Common myeloid progenitor, CD34-positive (primary cell): ENCODE data around the gene DKK3.

Experiments used
- CTCF ChIA-PET: fragments of 350-600 bp; sonication (Branson Sonifier 250); formaldehyde crosslinking; loops from one replicate; lab custom pipeline; 2021; ENCODE audit warnings: antibody characterized with exemption; lab: Charles Lee
- POLR2A ChIA-PET: fragments of 350-600 bp; sonication (Branson Sonifier 250); formaldehyde crosslinking; loops from one replicate; lab custom pipeline; 2021; ENCODE audit warnings: antibody characterized with exemption; lab: Charles Lee
- DNase-seq, 3 donors: peaks; one replicate each; pipeline versions ENCODE4 v3.0.0 to v3.0.0-alpha.2; 2013
- H3K27ac ChIP-seq, 2 experiments: 1 replicate in 1 of 2; 2 replicates in 1 of 2; pipeline ENCODE4 v1.7.0; 2013; ENCODE audit warnings: inconsistent platforms in 2 of 2, low read length in 2 of 2, mild to moderate bottlenecking in 2 of 2, low read depth in 1 of 2, moderate library complexity in 1 of 2; ENCODE audit not compliant: severe bottlenecking in 2 of 2, insufficient read depth in 1 of 2, poor library complexity in 1 of 2
- H3K27me3 ChIP-seq, 5 experiments: replicated peaks in 2 of 5; 1 replicate in 3 of 5; 2 replicates in 2 of 5; pipeline versions ENCODE4 v1.6.1 to v1.7.0; 2013; ENCODE audit warnings: low read length in 4 of 5, mild to moderate bottlenecking in 2 of 5, moderate library complexity in 2 of 5, inconsistent platforms in 1 of 5; ENCODE audit not compliant: insufficient read depth in 5 of 5, control insufficient read depth in 4 of 5
- H3K36me3 ChIP-seq, 4 experiments: 1 replicate in 2 of 4; 2 replicates in 2 of 4; pipeline versions ENCODE4 v1.6.1 to v1.7.0; 2013; ENCODE audit warnings: low read length in 3 of 4, control low read depth in 1 of 4, mild to moderate bottlenecking in 1 of 4; ENCODE audit not compliant: control insufficient read depth in 4 of 4, insufficient read depth in 4 of 4
- H3K4me1 ChIP-seq, 4 experiments: 1 replicate in 3 of 4; 2 replicates in 1 of 4; pipeline versions ENCODE4 v1.6.1 to v1.7.1; 2013; ENCODE audit warnings: low read length in 3 of 4, mild to moderate bottlenecking in 3 of 4, control low read depth in 1 of 4, inconsistent platforms in 1 of 4, moderate library complexity in 1 of 4; ENCODE audit not compliant: control insufficient read depth in 4 of 4, insufficient read depth in 4 of 4; ENCODE audit errors: control extremely low read depth in 1 of 4
- H3K4me3 ChIP-seq, 7 experiments: 1 replicate in 4 of 7; 2 replicates in 3 of 7; pipeline versions ENCODE4 v1.5.1 to v1.7.0; 2013; ENCODE audit warnings: mild to moderate bottlenecking in 7 of 7, low read length in 6 of 7, moderate library complexity in 6 of 7, inconsistent platforms in 2 of 7, low read depth in 2 of 7, control low read depth in 1 of 7; ENCODE audit not compliant: insufficient read depth in 4 of 7, control insufficient read depth in 1 of 7; ENCODE audit errors: extremely low read depth in 1 of 7
- H3K9me3 ChIP-seq, 5 experiments: 1 replicate in 4 of 5; 2 replicates in 1 of 5; pipeline versions ENCODE4 v1.6.1 to v1.7.1; 2013; ENCODE audit warnings: low read length in 4 of 5, mild to moderate bottlenecking in 2 of 5, inconsistent platforms in 1 of 5, low read depth in 1 of 5, moderate library complexity in 1 of 5; ENCODE audit not compliant: control insufficient read depth in 4 of 5, insufficient read depth in 2 of 5; ENCODE audit errors: control extremely low read depth in 1 of 5
- WGBS: methylation state at CpG from one replicate; pipeline ENCODE4 v1.1.5; 2013; ENCODE audit not compliant: insufficient coverage; 5-methylcytosine and 5-hydroxymethylcytosine counted together

The DKK3 gene

DNA sequence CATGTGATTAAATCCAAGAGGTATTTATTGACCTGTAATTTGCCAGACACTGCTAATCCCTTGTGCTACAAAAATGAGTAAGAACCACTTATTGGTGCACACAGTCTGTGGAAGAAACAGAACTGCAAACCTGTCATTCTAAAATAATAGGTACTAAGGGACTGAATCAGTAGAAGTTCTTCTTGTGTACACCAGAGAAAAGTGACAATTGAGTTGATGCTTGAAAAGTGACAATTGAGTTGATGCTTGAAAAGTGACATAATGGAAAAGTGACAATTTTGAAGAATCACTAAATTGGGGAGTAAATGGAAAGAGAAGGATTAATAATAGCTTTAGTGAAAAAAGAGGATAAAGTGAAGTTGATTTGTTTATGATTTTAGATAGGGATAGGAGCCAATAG lies 56.4 kb downstream of the DKK3 start:
- peaks cover 24 to 86% (median 43%) of the 10 kb centered on the region in 4 experiments for H3K36me3 ChIP-seq
- no peaks in the 10 kb centered on the region for H3K4me1 ChIP-seq

DNA sequence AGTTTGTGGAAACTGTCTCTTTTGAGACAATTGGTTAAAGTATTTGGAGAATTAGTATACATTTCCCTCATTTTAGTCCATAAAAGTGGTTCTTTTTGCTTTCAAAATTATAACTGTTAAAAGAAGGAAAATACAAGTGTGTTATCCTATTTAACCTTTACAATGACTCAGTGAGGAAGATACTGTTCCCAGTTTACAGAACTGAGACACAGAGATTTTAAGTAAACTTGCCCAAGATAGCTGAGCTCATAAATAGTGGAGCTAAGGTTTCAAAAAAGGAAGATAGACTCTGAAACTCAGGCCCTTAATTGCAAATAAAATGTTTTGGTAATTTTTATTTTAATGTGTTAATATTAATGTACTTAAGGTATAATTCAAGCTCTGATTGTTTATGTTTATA lies 58.9 kb downstream of the DKK3 start:
- CTCF ChIA-PET = no interaction called here
- H3K27me3 ChIP-seq = no peaks in the 10 kb centered on the region
- H3K9me3 ChIP-seq = no peaks in the 10 kb centered on the region
- POLR2A ChIA-PET = no interaction called here
- H3K27ac ChIP-seq = no peak overlapping the region
- H3K36me3 ChIP-seq = peaks cover 21 to 73% (median 37%) of the 10 kb centered on the region in 4 experiments
- H3K4me3 ChIP-seq = no peak overlapping the region
- DNase-seq = no peak
- no peaks in the 10 kb centered on the region for H3K4me1 ChIP-seq

More for the DNA sequence above, 56.4 kb downstream of the DKK3 start:
- POLR2A ChIA-PET = no interaction called here
- CTCF ChIA-PET = interaction anchor here (0.6 kb wide), 1 partner anchor 94 kb away, joined by 3 read pairs; no protein-coding TSS in a partner anchor
- Histone ChIP-seq H3K9me3 (no peaks in the 10 kb centered on the region), H3K27ac (no peak overlapping the region), H3K27me3 (no peaks in the 10 kb centered on the region), H3K4me3 (no peak overlapping the region)
- no peak for DNase-seq

DNA sequence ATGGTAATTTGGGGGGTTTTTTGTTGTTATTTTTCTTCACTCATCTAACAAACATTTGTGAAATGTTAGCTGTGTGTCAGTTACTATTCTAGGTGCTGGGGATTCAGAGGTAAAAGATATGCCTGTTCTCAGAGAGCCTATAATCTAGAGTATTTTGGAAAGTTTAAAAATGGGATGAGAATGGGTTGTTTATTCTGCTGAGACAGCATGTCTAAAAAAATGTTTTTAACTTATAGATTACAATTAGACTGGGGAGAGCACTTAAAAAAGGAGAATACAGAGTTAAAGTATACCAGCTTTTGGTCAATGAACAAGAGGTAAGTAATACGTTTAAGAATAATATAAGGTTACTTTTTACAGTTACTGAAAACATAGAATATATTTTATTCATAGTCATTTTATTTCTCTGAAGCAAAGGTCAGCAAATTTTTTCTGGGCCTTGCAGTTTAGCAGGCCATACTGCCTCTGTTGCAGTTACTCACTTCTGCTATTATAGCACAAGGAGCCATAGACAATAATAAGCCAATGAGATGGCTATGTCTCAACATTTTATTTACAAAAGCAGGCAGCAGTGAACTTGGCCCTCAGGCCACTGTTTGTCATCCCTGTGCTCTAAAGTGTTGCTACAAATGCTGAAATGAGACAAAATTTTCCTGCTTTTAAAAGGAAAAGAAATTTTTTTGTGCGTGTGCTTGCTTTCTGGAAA lies 60.0 kb downstream of the DKK3 start:
- Histone ChIP-seq H3K9me3 (no peaks in the 10 kb centered on the region), H3K27me3 (no peaks in the 10 kb centered on the region), H3K4me3 (no peak overlapping the region), H3K36me3 (peaks cover 21 to 71% (median 37%) of the 10 kb centered on the region in 4 experiments), H3K4me1 (no peaks in the 10 kb centered on the region), H3K27ac (no peak overlapping the region)
- DNase-seq = no peak
- ChIA-PET CTCF (interaction anchor here (1.1 to 2.4 kb wide), 6 partner anchors 10 to 99 kb away, joined by 3 to 10 read pairs (median 4); no protein-coding TSS in a partner anchor), POLR2A (no interaction called here)
- WGBS = no CpG with 5 or more reads among the region's 2 CpGs

DNA sequence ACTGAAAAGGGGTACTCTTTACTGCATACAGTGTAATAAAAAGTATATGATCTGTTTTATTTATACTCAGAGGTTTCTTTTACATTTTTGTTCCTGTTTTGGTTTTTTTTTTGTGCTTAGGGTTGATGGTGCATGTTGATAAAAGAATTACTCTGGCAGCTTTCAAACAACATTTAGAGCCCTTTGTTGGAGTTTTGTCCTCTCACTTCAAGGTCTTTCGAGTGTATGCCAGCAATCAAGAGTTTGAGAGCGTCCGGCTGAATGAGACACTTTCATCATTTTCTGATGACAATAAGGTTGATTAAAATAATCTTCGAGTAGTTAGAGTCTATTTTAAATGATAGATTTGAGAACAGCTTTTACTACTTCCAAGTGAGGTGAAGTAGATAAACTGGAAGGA lies 60.6 kb downstream of the DKK3 start:
- no peaks in the 10 kb centered on the region for H3K9me3 ChIP-seq
- 100% methylated on average over 3 of the region's 4 CpGs for WGBS
- ChIA-PET POLR2A (no interaction called here), CTCF (interaction anchor here (1.1 to 2.4 kb wide), 7 partner anchors 10 to 100 kb away, joined by 3 to 10 read pairs (median 3); no protein-coding TSS in a partner anchor)
- DNase-seq = no peak
- H3K27me3 ChIP-seq = no peaks in the 10 kb centered on the region
- H3K4me3 ChIP-seq = no peak overlapping the region
- H3K4me1 ChIP-seq = no peaks in the 10 kb centered on the region
- peaks cover 21 to 66% (median 35%) of the 10 kb centered on the region in 4 experiments for H3K36me3 ChIP-seq
- no peak overlapping the region for H3K27ac ChIP-seq

DNA sequence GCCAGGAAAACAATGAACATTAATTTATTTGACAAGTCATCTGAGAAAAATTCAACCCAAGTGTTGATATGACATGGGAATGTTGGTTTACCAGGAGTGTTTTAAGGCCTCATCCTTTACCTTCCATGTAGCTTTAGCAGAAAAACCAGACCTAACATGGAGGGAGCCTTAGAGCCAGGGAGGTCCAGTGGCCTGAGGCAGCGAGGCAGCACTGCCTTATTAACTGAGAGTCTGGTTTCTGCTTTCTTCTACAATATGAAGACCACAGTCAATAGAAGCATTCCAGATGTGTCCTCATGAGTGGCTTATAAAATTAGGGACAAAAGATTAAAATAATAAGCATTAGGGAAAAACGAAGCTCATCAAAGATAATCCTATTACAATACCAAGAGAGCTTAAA lies 61.5 kb downstream of the DKK3 start:
- Histone ChIP-seq H3K27me3 (no peaks in the 10 kb centered on the region), H3K4me3 (no peak overlapping the region), H3K9me3 (no peaks in the 10 kb centered on the region), H3K27ac (no peak overlapping the region), H3K4me1 (no peaks in the 10 kb centered on the region), H3K36me3 (peaks cover 24 to 67% (median 39%) of the 10 kb centered on the region in 4 experiments)
- WGBS = no CpG with 5 or more reads among the region's 2 CpGs
- POLR2A ChIA-PET = no interaction called here
- CTCF ChIA-PET = interaction anchor here (0.7 to 2.4 kb wide), 8 partner anchors 8 to 919 kb away, joined by 3 to 10 read pairs (median 3); no protein-coding TSS in a partner anchor
- no peak for DNase-seq

DNA sequence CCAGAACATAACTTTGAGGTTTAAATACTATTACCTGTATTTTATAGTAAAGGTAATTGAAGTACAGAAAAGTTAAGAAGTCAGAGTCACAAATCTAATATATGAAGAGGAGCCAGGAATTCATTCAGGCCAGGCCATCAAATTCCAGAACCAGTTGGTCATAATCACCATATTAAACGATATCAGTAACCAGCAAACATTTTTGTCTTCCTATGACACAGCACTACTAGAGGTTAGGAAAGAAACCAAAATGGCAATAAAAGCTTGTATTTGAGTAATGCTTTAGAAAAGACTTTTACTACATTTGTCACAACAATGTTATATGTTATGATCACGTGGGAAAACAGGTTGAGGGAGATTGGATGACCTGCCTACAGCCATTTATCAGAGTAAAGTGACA lies 62.2 kb downstream of the DKK3 start:
- WGBS = no CpG with 5 or more reads among the region's 2 CpGs
- ChIA-PET CTCF (interaction anchor here (0.7 to 2.4 kb wide), 3 partner anchors 13 to 98 kb away, joined by 3 to 10 read pairs (median 5); no protein-coding TSS in a partner anchor), POLR2A (no interaction called here)
- Histone ChIP-seq H3K4me3 (no peak overlapping the region), H3K4me1 (no peaks in the 10 kb centered on the region), H3K36me3 (peaks cover 22 to 66% (median 36%) of the 10 kb centered on the region in 4 experiments), H3K27ac (no peak overlapping the region), H3K9me3 (no peaks in the 10 kb centered on the region), H3K27me3 (no peaks in the 10 kb centered on the region)
- DNase-seq = no peak

DNA sequence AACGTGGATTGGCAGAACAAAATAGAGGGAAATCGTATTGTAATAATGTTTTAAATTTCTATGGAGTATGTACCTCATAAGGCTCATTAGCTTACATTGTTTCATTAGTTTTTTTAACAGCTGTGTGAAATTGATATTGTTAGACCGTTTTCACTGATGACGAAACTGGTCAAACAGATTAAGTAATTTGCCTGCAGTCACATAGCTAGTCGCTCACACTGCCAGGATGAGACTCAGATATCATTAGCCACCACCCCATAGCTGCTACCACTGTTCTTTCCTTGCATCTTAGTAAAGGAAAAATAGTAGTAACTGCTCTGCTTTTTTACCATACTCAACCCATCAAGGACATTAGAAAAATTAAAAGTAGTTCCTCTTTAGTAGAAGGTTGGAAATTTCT lies 64.0 kb downstream of the DKK3 start:
- peaks cover 18 to 66% (median 36%) of the 10 kb centered on the region in 4 experiments for H3K36me3 ChIP-seq
- WGBS = no CpG with 5 or more reads among the region's 5 CpGs
- POLR2A ChIA-PET = no interaction called here

More for the DNA sequence above, 64.0 kb downstream of the DKK3 start:
- Histone ChIP-seq H3K27ac (no peak overlapping the region), H3K9me3 (no peaks in the 10 kb centered on the region), H3K27me3 (no peaks in the 10 kb centered on the region), H3K4me1 (no peaks in the 10 kb centered on the region), H3K4me3 (no peak overlapping the region)
- DNase-seq = no peak
- CTCF ChIA-PET = interaction anchor here (1.0 to 1.5 kb wide), 2 partner anchors 21 to 337 kb away, joined by 3 read pairs; no protein-coding TSS in a partner anchor
